ENCODE results near the gene PHF11. TPM values are rescaled to one million over a fixed set of nuclear protein-coding genes. Genes with fewer than 3 reads are reported as not detected.
"Not testable (repeated sequence)": the region's sequence is repeated elsewhere in the genome, so short reads cannot be mapped to it uniquely, and the experiment has no call there.

The PHF11 gene
- 10 to 100 TPM; 24.7 to 60.3 (median 41.7) TPM for polyA plus RNA-seq (ENCODE audit: insufficient read length in 4 of 4)

DNA sequence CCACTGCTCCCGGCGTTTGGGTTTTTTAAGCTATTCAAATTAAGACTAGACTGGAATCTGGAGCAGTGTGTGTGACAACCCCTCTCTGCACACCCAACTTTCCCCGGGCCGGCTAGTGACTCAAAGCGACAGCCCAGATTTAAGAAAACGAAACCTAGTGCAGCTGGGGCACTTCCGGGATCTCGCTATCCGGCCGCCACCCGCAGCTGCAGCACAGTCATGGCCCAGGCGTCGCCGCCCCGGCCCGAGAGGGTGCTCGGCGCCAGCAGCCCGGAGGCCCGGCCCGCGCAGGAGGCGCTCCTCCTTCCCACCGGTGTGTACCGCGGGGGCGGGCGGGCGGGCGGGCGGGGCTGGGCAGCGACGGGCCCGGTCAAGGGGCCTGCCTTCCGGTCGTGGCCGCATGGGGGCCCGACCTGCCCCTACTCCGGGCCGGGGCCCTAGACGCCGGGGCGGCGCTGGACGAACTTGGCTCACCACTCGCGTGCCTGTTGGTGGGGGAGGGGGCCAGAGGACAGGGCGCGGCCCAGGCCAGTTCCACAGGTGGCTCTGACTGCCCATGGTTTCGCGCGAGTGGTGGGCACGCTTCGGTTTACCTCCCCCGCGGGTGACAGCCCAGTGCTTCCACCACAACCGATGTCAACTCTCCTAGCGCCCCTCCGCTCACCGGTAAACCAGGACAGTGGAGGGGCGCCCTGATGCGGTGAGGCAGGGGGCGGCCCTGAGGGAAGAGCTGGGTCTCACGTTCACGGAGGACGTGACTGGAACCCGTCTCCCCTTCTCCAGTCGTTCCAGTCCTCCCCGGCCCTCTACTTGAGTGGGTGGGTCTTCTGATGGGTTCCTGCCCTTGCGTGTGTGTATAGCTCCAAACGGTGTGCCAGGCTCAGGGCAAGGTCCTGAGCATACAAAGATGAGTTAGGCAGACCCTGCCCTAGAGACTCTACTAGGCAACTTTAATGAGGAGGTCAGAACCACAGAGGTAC lies at the start of gene PHF11:
Gene PHF11 (plus strand): TSS at position 171 of the 980 bp plus-strand sequence. CDS start 49 bp downstream, at position 220.
- DNase-seq (ENCODE audit: low read depth in 4 of 4, low spot score in 2 of 4) = peak; percentile 36 to 64 (median 50)

DNA sequence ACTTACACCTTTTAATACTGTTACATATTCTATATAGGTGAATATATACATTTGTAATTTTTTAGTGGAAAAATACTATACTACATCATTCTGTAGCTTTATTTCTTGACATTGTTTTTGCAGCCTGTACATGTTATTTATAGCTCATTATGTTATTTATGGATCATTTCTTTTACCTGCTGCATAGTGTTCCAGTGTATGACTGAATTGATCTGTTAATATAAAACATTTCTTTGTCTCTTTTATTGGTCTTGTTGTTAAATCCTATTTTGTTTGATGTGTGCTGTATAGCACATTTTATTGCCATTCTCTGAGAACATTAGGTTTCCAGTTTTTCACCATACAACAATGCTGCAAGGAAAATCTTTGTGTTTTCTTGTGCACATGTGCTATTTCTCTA lies 49.3 kb upstream of the PHF11 start:
- no peak for DNase-seq (ENCODE audit: low read depth in 4 of 4, low spot score in 2 of 4)

DNA sequence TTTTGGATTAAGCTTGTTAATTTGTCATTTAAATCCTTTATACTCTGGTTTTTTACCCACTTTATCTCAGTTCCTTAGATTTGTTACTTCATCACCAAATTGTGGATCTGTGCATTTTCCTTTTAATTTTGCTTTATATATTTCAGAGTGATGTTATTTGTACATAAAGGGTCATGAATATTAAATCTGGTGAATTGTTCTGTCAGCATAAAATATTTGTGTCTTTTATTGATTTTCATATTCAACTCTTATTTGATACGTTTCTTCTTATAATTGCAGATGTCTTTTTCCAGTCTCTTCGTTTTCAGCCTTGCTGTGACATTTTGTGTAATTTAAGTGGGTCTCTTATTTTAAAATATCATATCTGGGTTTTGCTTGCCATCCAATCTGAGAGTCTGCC lies 47.0 kb upstream of the PHF11 start:
- DNase-seq (ENCODE audit: low read depth in 4 of 4, low spot score in 2 of 4) = no peak

DNA sequence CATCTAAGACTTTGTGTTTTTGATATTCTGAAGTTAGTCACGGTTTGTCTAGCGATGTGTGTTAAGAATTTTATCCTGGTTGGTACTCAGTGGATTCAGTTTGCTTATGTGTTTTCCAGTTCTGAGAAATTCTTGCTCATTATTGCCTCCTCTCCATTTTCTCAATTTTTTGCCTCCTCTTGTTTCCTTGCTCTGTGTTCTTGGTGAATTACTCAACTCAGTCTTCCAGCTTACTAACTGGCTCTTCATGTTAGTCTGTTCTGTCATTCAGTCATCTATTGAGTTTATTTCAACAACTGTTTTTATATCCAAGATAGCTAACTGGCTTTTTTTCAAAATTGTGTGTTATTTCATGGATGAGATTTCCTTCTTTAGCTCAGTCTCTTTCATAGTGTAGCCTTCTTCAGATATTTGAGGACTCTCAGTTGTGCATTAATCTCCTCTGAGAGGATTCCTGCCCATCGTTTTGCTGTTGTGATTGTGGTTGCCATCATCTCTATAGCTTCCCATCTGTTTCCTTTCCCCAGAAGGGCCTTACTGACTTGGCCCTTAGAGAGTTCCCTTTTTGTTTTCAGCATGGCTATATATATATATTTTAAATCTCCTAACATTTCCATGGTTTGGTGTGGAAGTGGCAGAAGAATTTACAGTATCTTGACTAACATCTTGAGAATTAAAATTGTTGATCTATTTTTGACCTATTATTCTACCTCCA lies 45.5 kb upstream of the PHF11 start:
- DNase-seq (ENCODE audit: low read depth in 4 of 4, low spot score in 2 of 4) = no peak

DNA sequence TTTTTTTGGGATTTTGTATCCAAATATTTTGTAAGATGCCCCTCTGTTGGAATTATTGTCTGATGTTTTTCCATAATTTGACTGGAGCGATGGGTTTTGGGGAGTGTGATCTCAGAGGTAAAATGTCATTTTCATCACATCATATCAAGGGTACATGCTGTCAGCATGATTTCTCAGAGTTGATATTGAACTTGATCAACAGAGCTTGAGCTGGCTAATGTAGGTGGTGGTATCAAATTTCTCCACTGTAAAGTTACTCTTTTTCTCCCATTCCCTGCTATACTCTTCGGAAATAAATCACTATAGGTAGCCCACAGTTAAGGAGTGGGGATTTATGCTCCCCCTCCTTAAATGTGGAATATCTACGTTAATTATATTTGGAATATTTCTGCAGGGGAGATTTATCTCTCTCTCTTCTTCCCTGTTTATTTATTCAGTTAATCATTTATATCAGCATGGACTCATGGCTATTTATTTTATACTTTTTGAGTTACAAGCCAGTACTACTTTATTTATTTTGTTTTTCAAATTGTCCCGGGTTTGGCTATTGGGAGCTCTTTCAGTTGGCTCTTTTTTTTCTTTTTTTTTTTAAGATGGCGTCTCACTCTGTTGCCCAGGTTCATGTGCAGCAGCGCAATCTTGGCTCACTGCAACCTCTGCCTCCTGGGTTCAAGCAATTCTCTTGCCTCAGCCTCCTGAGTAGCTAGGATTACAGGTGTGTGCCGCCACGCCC lies 42.9 kb upstream of the PHF11 start:
- no peak for DNase-seq (ENCODE audit: low read depth in 4 of 4, low spot score in 2 of 4)

DNA sequence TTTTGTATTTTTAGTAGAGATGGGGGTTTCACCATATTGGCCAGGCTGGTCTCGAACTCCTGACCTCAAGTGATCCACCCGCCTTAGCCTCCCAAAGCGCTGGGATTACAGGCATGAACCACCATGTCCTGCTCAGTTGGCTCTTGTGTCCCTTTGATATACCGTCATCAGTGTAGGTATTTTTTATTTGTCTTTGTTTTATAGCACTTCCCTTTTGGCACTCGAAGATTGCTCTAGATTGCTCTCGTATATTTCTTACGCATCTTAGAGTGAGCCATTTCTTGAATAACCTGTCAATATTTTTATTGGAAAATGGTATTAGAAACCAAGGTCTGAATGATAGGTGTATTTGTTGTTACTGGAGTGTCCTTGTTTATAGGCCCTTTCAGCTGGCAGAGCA lies 42.3 kb upstream of the PHF11 start:
- DNase-seq (ENCODE audit: low read depth in 4 of 4, low spot score in 2 of 4) = no peak

DNA sequence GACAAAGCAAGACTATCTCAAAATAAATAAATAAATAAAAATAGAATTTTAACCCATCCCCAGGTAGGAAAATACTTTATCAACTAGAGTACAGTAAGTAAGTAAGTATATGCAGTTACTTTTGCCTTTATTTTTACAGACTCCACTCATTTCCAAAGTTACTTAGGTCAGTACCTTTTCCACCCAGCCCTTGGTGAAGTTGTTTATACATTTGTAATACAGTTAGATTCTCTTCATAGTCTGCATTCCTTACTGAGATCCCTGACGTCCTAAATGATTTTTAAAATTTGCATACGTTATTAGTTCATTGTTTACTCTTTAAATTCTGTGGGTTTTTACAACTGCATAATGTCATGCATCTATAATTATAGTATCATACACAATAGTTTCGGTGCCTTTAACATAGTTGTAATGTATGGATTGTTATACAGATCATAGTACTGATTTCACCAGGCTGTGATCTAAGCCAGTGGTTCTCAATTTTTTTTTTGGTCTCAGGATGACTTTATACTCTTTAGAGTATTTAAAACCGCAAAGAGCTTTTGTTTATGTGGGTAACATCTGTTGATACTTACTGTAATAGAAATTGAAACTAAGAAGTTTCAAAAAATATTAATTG lies 41.3 kb upstream of the PHF11 start:
- DNase-seq (ENCODE audit: low read depth in 4 of 4, low spot score in 2 of 4) = no peak

DNA sequence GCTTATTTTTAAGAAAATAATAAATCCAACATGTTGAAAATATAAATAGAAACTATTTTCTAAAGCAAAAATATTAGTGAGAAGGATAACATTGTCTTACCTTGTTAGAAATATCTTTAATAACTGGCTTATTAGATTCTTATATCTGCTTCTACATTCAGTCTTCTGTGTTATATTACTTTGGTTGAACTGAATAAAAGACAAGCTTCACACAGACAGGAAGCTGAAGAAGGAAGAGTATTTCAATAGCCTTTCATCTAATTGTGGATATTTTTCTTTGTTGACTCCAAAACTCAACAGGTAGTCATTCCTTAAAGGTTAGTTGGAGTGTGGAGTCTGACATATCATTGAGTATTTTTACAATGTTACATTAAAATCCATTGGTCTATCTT lies 40.8 kb upstream of the PHF11 start:
- DNase-seq (ENCODE audit: low read depth in 4 of 4, low spot score in 2 of 4) = no peak

DNA sequence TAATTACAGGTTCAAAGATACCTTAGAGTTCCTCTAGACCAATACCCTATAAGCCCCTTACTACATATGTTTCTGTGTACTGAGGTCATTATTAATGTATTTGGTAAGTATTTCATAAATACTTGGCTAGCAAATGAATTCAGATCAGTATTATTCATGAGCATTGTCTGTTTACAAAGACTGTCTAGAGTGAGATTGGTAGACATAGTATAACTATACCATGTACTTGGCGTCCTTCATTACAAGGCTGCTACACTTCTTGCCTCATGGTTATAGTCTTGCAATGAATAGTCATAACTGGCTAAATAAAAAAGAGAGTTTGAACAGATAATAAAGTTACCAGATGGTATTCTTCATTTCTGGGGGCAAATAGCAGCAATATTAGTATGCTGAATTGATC lies 39.6 kb upstream of the PHF11 start:
- no peak for DNase-seq (ENCODE audit: low read depth in 4 of 4, low spot score in 2 of 4)

DNA sequence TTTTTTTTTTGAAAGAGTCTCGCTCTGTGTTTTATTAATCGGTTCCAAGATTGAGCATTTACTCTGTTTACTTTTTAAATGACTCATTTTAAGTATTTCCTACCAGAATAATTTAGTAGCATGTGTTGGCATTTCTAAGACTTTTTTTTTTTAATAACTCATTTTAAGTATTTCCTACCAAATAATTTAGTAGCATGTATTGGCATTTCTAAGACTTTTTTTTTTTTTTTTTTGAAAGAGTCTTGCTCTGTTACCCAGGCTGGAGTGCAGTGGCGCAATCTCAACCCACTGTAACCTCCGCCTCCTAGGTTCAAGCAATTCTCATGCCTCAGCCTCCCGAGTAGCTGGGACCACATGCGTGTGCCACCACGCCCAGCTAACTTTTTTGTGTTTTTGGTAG lies 38.5 kb upstream of the PHF11 start:
- no peak for DNase-seq (ENCODE audit: low read depth in 4 of 4, low spot score in 2 of 4)

DNA sequence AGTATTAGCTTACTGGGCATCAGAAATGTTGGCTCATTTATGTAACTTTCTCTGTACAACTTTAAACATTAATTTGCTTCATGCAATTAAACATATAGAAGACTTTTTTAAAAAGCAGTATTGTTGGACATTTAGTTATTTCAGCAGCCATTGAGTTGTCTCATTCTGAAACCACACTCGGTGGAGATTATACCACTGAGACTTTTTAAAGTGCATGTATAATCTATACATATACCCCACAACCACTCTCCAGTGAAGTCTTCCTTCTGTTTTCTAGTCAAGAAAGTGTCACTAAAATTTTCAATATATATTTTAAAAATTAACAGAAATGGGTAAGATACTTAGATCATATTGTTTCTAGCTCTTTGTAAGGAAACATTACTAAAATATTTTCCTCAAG lies 36.2 kb upstream of the PHF11 start:
- no peak for DNase-seq (ENCODE audit: low read depth in 4 of 4, low spot score in 2 of 4)

DNA sequence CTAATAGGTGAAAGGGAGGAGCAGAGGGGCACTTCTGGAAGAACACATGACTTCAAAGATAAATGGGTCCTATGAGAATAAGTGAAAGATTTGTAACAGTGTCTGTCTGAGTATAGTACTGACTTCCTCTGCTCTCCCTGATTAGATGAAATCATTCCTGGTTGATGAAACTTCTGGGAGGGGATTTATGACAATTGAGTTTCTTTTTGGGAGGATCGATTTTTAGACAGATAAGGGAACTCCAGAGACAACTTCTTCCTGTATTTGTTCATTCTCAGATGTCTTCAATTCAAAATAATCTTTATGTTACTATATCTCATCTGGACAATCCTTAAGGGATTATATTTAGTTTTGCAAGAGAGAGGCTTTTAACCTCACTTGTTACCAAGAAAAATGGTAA lies 31.7 kb upstream of the PHF11 start:
- DNase-seq (ENCODE audit: low read depth in 4 of 4, low spot score in 2 of 4) = no peak

DNA sequence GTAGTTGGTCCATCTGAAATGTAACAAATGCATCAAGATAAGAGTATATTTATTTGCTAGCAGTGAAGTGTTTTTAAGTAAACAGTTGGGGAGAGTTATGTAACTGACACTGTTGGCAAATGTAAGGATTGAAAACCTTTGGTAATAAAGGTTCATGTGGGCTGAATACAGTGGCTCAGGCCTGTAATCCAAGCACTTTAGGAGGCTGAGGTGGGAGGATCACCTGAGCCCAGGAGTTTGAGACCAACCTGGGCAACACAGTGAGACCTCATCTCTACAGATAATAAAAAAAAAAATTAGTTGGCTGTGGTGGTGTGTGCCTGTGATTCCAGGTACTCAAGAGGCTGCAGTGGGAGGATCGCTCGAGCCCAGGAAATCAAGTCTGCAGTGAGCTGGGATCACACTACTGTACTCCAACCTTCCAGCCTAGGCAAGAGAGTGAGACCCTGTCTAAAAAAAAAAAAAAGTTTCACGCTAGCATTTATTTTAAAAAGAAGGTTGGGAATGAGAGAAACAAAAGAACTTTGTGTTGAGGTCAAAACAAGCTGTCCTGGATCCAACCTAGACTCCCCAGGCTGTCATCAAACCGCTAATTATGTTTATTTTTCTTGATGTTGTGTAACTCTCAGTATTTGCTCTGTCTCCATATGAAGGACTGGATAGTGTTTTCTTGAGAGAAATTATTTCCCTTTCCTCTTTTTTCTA lies 31.0 kb upstream of the PHF11 start:
- DNase-seq (ENCODE audit: low read depth in 4 of 4, low spot score in 2 of 4) = no peak

DNA sequence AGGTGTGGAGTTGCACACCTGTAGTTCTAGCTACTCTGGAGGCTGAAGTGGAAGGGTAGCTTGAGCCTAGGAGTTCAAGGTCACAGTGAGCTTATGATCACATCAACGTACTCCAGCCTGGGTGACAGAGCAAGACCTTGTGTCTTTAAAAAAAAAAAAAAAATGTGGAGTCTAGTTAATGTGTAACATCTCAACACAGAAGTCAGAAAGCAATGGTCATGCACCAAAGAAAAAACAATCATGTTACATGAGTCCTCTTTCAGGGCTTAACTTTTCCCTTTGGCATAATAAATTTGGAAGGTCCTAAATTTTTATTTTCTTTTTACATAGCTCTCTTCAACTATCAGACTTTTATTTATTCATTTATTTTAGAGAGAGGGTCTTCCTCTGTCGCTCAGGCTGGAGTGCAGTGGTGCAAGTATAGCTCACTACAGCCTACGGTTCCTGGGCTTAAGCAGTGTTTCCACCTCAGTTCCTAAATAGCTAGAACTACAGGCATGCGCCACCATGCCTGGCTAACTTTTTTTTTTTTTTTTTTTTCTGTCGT lies 29.4 kb upstream of the PHF11 start:
- peak in 3 of 4 donors; percentile 11 to 32 (median 29) for DNase-seq (ENCODE audit: low read depth in 4 of 4, low spot score in 2 of 4)

DNA sequence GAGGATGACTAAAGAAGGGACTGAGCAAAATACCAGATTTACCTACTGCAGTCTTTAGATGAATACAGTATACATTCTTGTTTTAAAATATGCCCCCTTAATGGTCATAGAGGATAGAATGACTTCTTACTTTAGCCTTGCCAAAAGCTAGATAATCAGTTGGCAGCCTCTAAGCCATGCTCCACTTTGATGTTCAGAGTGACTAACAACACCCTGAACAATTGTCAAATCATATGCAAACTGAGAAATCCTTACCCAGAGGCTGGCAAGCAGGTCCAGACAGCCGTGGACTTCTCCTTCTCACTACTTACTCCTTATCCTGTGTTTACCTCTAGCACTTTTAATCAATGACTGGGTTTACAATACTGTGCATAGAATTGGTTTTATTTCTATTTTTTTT lies 23.6 kb upstream of the PHF11 start:
- DNase-seq (ENCODE audit: low read depth in 4 of 4, low spot score in 2 of 4) = no peak

DNA sequence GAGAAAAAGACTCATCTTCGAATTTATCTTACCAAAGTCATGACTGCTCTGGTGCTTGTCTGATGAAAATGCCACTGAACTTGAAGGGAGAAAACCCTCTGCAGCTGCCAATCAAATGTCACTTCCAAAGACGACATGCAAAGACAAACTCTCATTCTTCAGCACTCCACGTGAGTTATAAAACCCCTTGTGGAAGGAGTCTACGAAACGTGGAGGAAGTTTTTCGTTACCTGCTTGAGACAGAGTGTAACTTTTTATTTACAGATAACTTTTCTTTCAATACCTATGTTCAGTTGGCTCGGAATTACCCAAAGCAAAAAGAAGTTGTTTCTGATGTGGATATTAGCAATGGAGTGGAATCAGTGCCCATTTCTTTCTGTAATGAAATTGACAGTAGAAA lies 19.2 kb upstream of the PHF11 start:
- no peak for DNase-seq (ENCODE audit: low read depth in 4 of 4, low spot score in 2 of 4)

DNA sequence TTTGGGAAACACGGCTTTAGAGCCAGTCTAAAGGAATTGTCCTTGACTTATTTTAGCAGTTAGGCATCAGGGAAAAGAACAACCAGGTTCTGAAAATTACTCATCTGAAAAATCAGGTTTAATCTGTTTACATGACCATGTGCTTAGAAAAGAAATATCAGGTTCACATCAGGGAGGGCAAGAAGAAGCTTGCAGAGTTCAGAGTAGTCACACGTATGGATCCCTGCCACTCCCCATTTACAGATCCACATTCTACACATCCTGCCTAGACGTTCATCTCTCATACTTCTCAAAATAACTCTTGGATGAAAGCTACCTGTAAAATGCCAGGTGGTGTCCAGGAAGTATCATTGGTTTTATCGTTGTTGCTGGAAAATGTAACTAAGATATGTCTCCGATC lies 14.0 kb upstream of the PHF11 start:
- DNase-seq (ENCODE audit: low read depth in 4 of 4, low spot score in 2 of 4) = no peak

DNA sequence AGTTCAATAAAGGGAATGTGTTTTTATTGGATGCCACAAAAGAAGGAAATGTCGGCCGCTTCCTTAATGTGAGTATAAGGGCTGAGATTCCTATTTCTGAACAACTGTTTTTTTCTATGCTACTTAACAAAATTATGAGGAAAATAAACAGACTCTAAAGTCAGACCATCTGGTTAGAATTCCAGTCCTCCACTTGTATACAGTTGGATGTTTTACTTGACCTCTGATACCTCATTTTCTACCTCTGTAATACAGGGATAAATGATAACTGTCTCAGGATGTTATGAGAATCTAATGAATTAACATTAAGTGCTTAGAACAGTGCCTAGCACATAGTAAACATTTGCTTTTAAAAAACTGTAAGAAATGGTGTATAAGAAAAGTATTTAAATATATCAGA lies 7.2 kb upstream of the PHF11 start:
- no peak for DNase-seq (ENCODE audit: low read depth in 4 of 4, low spot score in 2 of 4)

DNA sequence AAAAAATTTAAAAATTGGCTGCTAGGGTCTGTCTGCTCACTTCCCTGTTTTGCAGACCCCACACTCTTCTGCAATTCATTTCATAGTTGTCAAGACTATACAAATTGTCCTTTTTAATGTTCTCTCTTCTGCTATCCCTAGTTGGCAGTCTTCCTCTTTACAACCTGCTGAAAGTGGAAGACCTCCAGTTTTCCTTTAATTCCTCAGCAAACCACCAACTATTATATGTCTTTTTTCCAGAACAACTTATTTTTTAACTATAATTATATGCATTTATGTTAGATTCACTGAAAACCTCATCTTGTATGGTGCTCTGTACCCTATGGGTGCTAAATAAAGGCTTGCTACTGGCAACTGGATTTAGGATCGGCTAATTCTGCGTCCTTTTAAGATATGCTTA lies 1.1 kb upstream of the PHF11 start:
- no peak for DNase-seq (ENCODE audit: low read depth in 4 of 4, low spot score in 2 of 4)

DNA sequence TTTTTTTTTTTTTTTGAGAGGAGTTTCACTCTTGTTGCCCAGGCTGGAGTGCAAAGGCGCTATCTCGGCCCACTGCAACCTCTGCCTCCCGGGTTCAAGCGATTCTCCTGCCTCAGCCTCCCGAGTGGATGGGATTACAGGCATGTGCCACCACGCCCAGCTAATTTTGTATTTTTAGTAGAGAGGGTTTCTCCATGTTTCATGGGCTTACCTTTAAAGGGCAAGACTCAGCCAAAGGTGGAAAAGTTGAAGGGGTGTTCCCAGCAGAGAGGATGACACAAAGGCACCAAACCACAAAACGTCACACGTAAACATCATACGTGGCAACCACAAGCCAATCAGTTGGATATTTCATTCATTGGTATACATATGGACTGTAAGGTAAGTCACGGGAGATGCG lies 1.1 kb downstream of the PHF11 start:
- not testable (repeated sequence) for DNase-seq (ENCODE audit: low read depth in 4 of 4, low spot score in 2 of 4)

Data from left renal cortex interstitium (tissue), 4 donors.